Fibroblast of the conjunctiva (primary cell): ENCODE measurements around the gene NNMT.
A peak's percentile ranks its signal among the peaks of the same experiment; 100 is the strongest.

Experiments used
- DNase-seq: peaks from one replicate; pipeline ENCODE4 v3.0.0-alpha.2; 2010; ENCODE audit warnings: low read depth

NNMT gene

GRCh38 chr11:114284914-114285313 lies 11.3 kb upstream of the NNMT start:
- DNase-seq: no peak

- no peak for DNase-seq
Measured at GRCh38 chr11:114285599-114285998, 10.6 kb upstream of the NNMT start.

GRCh38 chr11:114286229-114286628 lies 10.0 kb upstream of the NNMT start:
- no peak for DNase-seq

GRCh38 chr11:114287154-114287553 lies 9.0 kb upstream of the NNMT start:
- DNase-seq: no peak

GRCh38 chr11:114288136-114288535 lies 8.1 kb upstream of the NNMT start:
- DNase-seq: no peak

GRCh38 chr11:114289779-114290178 lies 6.4 kb upstream of the NNMT start:
- no peak for DNase-seq

GRCh38 chr11:114290503-114291235 lies 5.5 kb upstream of the NNMT start:
- DNase-seq: no peak

GRCh38 chr11:114291381-114291780 lies 4.8 kb upstream of the NNMT start:
- no peak for DNase-seq

- no peak for DNase-seq
Measured at GRCh38 chr11:114291842-114292680, 4.1 kb upstream of the NNMT start.

GRCh38 chr11:114293201-114293711 lies 2.9 kb upstream of the NNMT start:
- no peak for DNase-seq

- no peak for DNase-seq
Measured at GRCh38 chr11:114296605-114297372, 590 bp downstream of the NNMT start.

- DNase-seq: no peak
Measured at GRCh38 chr11:114297806-114298709, 1.9 kb downstream of the NNMT start.

GRCh38 chr11:114298710-114299109 lies 2.5 kb downstream of the NNMT start:
- DNase-seq: no peak

GRCh38 chr11:114301088-114301487 lies 4.9 kb downstream of the NNMT start:
- DNase-seq: no peak

GRCh38 chr11:114301927-114302326 lies 5.7 kb downstream of the NNMT start:
- DNase-seq: no peak

GRCh38 chr11:114302663-114303062 lies 6.5 kb downstream of the NNMT start:
- DNase-seq: no peak

- no peak for DNase-seq
Measured at GRCh38 chr11:114304065-114304464, 7.9 kb downstream of the NNMT start.

GRCh38 chr11:114304969-114305368 lies 8.8 kb downstream of the NNMT start:
- no peak for DNase-seq

GRCh38 chr11:114307524-114308203 lies 11.5 kb downstream of the NNMT start:
- peak; percentile 54 for DNase-seq

GRCh38 chr11:114308689-114309089 lies 12.5 kb downstream of the NNMT start:
- DNase-seq: no peak

- no peak for DNase-seq
Measured at GRCh38 chr11:114309517-114309916, 13.3 kb downstream of the NNMT start.
